Stimulated activated CD4-positive, alpha-beta T cell treated with anti-CD3 and anti-CD28 coated beads, TNF-alpha, amount 100 ng/mL, for 1 hour (primary cell): ENCODE results near the gene NRIP1.

Experiments
- DNase-seq, 3 donors: peaks; one replicate each; pipeline ENCODE4 v3.0.0-alpha.2; 2020; ENCODE audit warnings: low read depth in 3 of 3, low spot score in 1 of 3

NRIP1 gene

DNA sequence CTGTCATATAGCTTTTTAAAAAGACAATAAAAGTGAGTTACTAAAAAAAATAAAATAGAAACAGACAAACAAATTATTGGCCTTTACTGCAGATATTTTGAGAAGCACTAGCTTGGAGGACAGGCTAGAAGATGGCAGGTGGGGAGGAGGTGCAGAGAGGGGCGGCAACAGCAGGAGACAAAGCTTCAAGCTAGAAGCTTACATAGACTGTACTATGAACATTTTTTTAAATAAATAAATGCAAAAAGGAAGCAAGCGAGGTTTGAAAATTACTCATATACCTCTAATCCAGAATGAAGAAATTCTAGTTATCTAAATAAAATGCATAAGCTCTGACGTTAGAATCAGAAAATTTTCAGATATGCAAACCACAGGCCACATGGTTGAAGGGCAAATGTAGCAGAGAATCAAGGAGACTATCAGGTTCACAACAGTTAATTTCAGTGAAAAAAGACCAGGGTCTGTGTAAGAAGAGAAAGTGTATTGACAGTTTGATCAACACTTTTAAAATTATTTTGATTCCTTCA lies 54.9 kb downstream of the NRIP1 start:
- DNase-seq: no peak

DNA sequence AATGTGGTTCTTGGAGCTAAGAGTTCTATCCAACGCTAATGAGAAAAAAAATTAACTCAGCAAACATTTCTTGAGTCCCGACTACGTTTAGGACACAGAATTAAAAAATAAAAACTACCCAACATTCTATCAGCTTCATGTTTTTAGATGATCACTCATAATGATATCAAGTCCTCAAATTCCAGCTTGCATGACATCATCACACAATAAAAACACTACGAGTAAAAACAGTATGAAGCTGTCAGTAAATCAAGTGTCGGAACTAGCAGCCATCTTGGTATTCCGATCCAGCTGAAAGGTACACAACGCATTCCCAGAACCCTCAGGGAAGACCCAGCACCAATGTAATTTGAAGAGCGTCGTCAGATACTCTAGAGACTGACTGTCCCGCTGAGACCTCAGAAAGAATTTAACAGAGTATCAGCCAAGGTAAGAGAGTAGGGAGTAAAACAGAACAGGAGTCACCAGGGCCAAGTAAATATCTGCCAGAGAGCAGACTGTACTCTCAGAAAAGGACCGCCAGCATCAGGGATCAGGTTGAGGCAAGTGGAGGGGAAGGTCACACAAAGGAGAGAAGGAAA lies 57.0 kb downstream of the NRIP1 start:
- DNase-seq: no peak

DNA sequence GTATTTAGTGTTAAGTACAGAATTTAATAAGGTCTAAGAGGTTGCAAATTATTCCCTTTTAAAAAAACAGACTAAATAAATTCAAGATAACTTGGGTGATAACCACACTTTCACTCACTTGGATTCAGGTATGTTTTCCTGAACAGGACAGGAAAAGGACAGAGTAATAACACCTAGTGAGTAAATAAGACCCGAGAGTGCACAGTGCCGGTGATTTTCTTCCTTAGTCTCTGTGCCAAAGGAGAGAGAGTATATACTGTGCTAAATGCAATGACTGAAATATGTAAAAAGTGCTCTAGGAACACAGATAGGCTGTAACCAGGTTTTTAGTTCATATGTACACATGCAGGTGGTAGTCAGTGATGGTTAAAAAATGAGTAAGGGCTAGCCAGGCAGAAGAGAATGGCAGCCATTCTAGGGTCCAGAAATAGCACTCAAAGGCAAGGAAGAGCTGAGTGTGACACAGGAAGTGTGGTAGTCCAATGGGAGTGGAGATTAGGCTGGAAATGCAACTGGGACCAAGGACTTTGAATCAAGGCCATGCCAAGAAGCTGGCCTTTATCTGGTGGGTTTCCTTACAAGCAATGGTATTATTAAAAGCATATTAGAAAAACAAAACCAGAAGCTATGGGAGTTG lies 58.1 kb downstream of the NRIP1 start:
- no peak for DNase-seq

DNA sequence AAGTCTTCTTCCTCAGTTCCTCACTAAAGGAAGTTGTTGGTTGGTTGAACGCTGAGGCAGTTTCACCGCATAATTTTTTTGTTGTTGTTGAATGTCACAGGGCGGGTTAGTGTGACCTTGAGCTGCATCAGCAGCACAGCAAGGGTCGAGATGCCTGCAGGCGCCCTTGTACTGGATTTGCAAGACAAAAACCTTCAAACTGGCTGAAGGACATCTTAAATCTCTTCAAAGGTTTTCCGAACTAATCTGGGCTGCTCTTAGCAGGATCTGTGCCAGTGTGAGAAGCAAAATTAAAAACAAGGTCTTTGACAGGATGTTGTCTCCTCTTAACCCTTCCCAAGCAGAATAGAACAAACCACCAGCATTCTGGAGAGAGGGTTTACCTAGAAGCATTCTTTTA lies 59.4 kb downstream of the NRIP1 start:
- no peak for DNase-seq

DNA sequence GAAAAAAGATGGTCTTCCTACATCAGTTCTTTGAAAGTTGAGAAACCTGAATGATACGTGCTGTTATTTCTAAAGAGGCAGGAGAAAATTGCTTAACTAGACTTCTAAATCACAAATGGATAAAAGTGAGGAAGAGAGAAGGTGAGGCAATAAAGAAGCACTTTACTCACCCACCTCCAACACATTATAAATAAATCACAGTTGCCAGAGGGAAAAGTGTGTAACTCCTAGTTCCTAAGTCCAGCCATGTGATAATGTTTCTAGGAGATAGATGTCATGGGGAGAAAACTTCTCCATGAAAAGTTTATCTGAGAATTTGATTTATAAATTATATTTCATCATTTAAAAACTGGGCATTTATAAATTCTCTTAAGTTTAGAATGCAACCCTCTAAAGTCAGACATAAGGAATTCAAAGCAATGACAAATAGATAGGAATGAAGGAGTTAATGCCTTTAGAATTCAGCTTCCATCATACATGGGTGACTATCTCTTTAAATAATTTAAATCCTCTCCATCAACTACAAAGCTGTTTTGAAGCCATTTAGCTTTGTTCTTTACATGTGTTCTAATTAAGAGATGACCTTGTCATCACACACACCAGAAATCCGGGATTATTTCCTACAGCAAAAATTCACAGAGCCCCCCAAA lies 60.0 kb downstream of the NRIP1 start:
- DNase-seq: no peak

DNA sequence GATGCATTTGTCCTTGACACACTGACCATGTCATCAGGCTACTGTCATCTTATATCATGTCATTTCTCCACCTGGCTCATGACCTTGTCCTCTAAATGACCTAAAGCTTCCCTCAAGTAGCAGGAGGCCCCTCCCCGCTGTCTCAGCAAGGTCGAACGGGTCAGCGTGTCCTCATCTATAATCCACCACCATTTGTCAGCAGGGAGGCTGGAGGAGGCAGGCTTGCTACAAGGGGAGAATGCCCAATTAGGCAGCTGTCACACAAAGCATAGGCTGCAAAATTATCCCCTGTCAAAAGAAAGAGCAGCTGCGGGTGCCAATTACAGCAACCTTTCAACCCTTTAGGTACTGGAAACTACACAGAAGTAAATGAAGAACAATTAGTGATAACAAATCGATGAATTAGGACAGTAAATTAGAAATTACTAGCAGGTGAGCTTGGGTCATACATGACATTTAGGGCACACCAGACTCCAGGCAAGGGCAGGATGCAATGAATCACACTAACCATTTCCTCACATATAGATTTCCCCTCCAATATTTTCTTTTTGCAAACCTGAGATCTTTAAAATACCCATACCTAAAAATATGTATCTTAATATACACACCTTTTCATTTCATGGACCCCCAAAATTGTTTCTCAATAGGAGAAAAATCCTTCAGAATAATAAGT lies 61.2 kb downstream of the NRIP1 start:
- no peak for DNase-seq

DNA sequence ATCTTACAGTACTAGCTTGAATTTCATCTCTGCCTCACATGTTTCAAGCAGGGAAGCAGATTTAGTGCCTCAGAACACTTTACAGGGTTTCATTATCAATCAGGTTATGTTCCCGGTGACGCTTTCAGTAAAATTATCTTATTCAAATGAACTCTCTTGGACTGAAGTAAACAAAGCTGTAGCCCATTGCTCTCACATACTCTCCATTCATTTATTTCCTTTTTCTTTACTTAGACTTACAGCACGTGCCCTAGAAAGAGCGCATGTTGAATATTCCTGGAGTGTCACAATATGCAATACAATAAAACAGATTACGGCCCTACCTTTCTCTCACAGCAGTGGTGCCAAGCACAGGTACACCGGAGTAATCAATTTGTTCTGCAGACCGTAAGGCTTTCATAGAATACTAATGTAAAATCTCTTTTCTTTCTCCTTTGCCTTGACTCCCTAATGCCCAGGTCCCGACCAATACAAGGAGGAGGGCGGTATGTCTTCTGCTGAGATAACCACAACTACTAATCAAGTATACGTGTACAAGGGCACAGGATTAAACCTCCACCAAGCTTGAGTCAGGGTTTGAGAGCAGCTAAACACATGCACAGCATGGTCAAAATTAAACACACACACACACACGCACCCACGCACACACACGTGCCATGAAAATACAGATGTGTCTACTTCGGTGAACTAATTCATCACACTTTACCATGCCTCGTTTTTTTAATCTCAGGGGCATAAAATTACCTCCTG lies 62.8 kb downstream of the NRIP1 start:
- no peak for DNase-seq

DNA sequence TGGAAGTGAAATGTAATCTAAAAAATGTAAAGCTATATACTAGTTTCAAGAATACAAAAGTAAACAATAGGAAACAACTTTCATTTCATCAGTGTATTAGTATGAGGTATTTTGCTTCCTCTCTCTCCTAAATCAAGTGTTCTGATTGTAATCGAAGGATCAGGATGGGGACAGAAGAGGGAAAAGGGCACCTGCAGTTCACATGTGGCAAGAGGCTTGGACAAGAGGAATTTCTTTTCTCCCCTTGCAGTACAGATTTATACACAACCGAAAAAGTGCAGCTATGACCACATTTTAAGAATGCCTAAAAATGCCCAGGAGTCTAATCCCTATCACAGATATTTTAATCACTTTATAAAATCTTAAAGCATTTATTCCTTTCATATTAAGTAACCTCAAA lies 63.7 kb downstream of the NRIP1 start:
- DNase-seq: no peak

DNA sequence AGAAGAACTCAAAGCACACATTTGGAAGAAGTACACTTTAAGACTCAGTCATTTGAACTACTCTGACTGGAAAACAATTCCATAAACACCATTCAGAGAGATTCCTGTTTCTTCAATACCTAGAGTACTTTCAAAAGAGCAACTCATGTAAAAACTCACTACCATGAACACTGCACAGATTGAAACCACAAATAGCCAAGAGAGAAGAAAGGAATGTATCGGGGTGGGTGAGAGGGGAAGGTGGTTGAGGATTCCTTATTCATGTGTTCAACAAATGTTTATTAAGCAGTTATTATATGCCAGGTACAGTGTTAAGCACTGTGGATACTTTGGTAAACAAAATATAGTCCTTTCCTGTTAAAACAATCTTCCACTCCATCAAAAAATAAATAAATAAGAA lies 64.7 kb downstream of the NRIP1 start:
- DNase-seq: no peak

DNA sequence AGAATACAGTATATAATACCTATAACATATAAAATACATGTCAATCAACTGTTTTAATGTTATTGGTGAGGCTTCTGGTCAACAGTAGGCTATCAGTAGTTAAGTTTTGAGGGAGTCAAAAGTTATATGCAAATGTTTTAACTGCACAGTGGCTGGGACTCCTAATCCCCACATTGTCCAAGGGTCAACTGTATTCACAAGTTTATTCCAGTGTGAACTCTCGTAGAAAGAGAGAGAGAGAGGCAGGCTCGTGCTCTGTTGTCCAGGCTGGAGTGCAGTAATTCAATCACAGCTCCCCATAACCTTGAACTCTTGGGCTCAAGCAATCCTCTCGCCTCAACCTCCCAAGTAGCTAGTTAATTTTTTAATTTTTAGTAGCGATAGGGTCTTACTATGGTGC lies 66.0 kb downstream of the NRIP1 start:
- no peak for DNase-seq

DNA sequence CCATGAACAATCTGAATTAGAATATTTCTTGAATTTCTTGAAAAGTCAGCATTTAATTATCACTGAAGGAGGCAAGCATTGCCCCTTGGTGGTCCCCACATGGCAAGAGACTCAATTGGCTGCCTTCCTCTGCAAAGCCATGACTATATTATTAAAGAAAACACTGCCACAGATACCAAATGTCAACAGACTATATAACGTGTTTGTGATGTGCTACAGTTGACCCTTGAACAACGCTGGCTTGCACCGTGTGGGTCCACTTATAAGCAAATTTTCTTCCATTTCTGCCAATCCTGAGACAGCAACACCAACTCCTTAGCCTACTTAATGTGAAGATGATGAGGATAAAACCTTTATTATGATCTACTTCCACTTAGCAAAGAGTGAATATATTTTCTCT lies 66.5 kb downstream of the NRIP1 start:
- no peak for DNase-seq

DNA sequence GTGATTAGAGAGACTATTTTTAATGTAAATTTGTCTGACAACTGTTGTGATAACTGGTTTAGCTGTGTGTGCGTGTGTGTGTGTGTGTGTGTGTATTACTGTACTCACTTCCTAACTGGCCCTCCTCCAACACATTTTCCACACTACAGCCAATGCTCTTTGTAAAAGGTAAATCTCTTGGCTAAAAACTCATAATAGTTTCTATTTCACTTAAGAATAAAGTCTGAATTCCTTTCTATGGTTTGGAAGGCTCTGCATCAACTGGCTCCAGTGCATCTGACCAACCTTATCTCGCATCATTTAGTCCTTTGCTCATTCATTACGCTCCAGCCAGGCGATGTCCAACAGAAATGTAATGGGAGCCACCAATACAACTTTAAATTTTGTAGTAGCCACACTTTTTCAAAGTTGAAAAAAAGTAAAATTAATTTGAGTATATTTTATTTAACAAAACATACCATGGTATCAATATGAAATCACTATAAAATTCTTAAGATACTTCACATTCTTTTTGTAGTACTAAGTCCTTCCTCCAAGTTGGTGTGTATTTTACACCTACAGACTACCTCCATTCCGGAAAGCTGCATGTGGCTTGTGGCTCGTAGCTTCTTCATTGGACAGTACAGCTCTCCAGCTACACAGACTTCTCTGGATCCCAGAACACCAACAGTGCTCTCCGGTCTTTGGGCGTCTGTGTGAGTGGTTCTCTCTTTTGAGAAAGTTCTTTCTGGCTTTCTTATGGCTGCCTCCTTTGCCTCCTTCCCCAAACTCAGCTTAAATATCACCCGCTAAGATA lies 68.9 kb downstream of the NRIP1 start:
- DNase-seq: no peak

DNA sequence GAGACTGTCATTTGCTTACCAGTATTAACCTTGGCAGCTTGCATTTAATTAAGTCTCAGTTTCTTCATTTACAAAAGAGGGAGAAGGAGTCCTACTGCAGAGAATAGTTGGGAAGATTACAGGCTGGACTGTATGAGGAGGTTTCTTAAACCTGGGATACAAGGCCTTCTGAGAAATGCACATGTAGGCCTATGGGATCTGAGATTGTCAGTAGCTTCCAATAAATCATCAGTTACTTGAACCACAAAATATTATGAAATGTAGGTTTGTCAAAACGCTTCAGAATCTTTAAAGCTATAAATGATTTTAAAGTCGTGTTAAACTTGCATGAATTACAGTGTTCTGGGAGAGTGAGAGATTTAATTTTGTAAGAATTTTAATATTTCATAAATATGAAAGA lies 69.6 kb downstream of the NRIP1 start:
- DNase-seq: no peak

DNA sequence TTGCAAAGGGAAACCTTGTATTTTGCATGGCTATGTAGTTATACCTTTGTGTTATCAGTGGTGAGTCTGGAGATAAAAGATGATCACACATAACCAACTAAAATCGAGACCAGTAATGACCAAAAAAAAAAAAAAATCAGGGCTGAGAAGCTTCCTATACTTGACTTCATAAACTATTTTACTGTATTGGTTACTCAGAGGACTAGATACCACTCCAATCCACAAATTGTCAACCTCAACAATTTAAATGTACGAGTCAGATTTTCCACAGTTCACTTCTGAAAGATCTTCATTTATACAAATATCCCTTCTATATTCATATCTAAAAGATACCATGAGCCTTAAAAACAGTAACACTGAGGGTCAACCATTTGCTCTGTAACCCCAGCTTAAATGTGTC lies 71.7 kb downstream of the NRIP1 start:
- DNase-seq: no peak

DNA sequence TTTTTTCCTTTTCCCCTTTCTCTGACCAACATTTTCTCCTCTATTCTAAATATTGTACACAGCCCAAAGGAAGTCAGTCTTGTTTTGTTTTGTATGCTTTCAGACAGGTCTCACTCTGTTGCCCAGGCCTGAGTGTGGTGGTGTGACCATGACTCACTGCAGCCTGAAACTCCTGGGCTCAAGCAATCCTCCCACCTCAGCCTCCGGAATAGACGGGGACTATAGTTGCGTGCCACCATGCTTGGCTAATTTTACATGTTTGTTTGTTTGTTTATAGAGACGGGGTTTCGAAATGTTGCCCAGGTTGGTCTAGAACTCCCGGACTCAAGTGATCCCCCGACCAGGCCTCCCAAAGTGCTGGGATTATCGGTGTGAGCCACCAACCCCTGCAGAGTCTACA lies 72.8 kb downstream of the NRIP1 start:
- no peak for DNase-seq

DNA sequence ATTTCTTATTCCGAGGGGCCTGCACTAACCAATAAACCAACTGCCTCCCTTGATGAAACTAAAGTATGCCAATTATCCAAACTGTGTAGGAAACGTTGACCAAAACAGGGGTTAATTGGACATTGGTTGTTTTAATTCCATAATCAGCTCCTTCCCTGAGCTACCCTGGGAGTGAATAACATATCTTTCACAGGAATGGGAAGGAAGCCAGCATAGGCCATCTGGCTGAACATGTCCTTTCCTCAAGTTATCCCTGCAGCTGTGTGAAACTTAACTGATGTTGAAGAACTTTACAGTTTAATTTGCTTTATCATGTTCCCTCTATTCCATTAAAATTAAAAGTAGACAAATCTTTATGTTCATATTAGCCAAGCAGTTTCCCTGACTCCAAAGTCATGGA lies 75.4 kb downstream of the NRIP1 start:
- no peak for DNase-seq

DNA sequence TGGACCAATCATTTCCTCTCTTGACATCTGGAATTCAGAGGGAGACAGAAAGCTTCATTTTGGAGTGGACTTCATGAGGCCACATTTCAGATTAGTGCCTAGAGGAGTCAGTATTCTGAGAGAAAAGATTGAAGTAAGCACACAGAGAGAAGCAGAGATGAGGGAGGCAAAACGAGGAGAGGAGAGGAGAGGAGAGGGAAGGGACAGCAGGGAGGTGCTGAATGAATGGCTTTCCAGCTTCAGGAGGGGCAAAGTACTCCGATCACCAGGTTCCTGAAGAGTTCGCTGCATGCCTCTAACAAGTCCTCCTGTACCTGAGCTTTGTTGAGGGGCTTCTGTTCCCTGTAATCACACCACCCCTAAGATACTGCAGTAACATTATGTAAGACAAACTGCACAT lies 76.0 kb downstream of the NRIP1 start:
- DNase-seq: no peak

DNA sequence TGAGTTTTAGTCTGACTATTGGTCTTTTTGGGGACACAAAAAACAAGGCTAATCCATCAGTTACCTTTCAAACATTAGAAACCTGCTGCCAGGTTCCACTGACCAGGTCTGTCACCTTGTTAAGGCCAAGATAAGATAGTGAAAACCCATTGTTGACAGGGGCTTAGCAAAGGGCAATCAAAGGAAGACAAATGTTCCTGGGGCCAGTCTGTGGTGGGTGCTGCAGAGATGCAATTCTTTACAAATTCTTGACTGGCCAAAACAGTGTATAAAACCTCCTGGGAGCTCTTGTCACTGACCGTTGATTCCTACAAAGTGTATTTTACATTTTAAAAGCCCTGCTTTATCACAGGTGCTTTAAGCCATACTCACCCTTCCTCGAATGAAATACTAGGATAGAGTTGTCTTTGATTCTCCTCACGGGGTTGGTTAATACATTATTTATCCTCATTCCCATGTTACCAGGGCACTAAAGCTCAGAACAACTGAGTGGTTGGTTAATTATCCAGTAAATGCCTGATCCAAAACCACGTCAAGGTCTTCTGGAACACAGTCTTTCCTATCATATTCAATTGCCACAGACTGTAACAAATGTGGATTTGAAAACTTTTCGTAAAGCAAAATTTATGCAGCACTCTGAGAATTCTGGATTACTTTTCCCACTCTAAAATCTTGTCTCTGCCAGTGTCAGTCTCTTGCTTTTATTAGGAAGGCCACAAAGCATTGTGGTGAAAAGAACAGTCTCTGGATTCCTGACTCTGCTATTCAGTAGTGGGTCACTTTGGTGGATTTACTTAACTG lies 77.2 kb downstream of the NRIP1 start:
- DNase-seq: no peak

DNA sequence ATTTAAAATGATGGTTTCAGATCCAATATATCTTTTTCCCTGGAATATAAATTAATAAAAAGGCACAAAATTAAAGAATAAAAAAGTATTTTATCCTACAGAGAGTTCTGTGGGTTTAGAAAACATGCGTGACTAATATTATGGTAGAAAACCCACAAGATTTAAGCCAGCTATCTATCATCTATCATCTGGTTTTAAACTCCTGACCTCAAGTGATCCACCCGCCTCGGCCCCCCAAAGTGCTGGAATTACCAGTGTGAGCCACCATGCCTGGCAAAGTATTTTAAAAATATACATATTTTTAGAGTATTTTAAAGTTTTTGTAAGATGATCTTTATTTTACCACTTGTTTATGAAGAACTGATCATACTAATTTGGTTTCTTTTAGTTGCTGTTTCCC lies 79.5 kb downstream of the NRIP1 start:
- DNase-seq: no peak

DNA sequence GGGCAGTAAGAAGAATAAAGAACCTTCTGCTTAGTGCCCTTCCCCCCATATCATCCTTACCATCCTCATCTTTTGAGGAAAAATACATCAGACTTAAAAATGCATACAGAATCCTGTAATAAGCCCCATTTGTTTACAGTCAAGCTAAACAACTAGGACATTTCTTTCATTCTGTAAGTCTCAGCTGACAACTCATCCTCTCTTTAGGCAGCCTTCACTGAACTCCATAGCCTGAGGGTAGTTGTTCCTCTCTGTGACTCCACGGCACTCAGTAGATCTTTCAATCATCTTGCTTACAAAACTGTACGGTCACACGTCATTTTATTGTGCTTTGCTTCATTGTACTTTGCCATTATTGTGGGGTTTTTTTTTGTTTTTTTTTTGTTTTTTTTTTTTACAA lies 82.5 kb downstream of the NRIP1 start:
- DNase-seq: no peak
